Measurements from ENCODE around the gene PLCB4.

The PLCB4 gene

DNA sequence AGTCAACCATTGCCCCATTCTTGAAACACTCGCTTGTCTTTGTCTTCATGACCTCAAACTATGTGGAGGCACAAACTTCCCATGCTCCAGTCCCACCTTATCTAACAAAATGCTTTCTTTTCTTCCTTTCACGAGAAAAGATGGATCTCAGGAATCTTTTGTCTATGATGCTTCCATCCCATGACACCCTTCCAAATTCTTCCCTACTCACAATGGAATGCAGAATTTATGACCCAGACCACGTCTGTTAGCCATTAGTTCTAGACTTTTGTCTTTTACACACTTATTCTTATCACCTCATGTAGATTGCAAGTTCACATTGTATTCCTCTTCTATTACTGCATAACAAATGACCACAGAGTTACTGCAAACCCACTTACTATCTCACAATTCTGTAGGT, 421.3 kb downstream of the PLCB4 start:
- Histone ChIP-seq H3K9ac (ENCODE audit: low read depth, low read length, poor library complexity) (no peak overlapping the region), H3K27ac (replicated peaks; ENCODE audit: low read length) (no peak overlapping the region)
- no peak for DNase-seq (ENCODE audit: low spot score)

DNA sequence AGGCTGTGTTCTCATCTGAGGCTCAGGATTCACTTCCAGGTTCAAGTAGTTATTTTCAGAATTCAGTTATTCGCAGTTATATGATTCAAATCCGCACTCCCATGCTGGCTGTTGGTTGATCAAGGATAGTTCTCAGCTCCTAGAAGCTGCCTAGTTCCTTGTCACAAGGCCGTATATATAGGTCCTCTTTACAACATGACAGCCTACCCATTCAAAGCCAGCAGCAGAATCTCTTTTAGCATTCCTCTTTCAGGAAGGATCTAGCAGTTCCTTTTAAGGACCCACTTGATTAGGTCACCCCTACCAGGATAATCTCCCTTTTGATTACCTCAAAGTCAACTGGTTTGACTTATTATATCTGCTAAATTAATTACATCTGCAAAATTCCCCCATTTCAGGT, 421.7 kb downstream of the PLCB4 start:
- Histone ChIP-seq H3K4me1 (ENCODE audit: control insufficient read depth in 2 of 2, insufficient read depth in 1 of 2, low read depth in 1 of 2, low read length in 2 of 2) (peaks cover 0 to 3% of the 10 kb centered on the region in 2 donors), H4K91ac (ENCODE audit: low read depth, low read length, poor library complexity) (no peak overlapping the region), H3K14ac (ENCODE audit: low read length) (no peak overlapping the region), H3K4me3 (ENCODE audit: low read length in 2 of 2) (no peak overlapping the region), H3K4me2 (ENCODE audit: insufficient read depth, low read length, poor library complexity, severe bottlenecking) (no peak overlapping the region), H3K4ac (ENCODE audit: low read length) (no peak overlapping the region), H3K23ac (ENCODE audit: low read depth, low read length, poor library complexity) (no peak overlapping the region), H3K9ac (ENCODE audit: low read depth, low read length, poor library complexity) (no peak overlapping the region), H3K9me3 (replicated peaks in 1 of 2; ENCODE audit: control insufficient read depth in 2 of 2, insufficient read depth in 1 of 2, low read depth in 1 of 2, low read length in 2 of 2) (no peaks in the 10 kb centered on the region), H2BK5ac (ENCODE audit: low read length) (no peak overlapping the region), H2AFZ (ENCODE audit: low read length) (no peak overlapping the region), H3K27me3 (ENCODE audit: control insufficient read depth in 3 of 3, insufficient read depth in 3 of 3, low read depth in 1 of 3, low read length in 3 of 3) (no peaks in the 10 kb centered on the region), H3K79me1 (ENCODE audit: low read depth, low read length) (no peaks in the 10 kb centered on the region), H4K8ac (ENCODE audit: low read depth, low read length) (no peak overlapping the region), H2AK5ac (ENCODE audit: low read depth, low read length) (no peak overlapping the region), H2BK15ac (ENCODE audit: low read length) (no peak overlapping the region), H3K36me3 (replicated peaks in 1 of 2; ENCODE audit: control insufficient read depth in 2 of 2, insufficient read depth in 2 of 2, low read length in 2 of 2) (no peaks in the 10 kb centered on the region), H2BK120ac (ENCODE audit: low read depth, low read length) (no peak overlapping the region), H3K18ac (ENCODE audit: low read length) (no peak overlapping the region), H2BK12ac (ENCODE audit: low read length) (no peak overlapping the region), H3K27ac (replicated peaks; ENCODE audit: low read length) (no peak overlapping the region)
- DNase-seq (ENCODE audit: low spot score): no peak
- no CpG with 5 or more reads among the region's 3 CpGs for WGBS, 2 donors (ENCODE audit: extremely low coverage in 2 of 2, insufficient read length in 2 of 2, insufficient replicate concordance in 1 of 2)

More for the DNA sequence above, 421.3 kb downstream of the PLCB4 start:
- H2BK5ac ChIP-seq (ENCODE audit: low read length): no peak overlapping the region
- no peak overlapping the region for H3K4me3 ChIP-seq (ENCODE audit: low read length in 2 of 2)
- H3K14ac ChIP-seq (ENCODE audit: low read length): no peak overlapping the region
- H4K91ac ChIP-seq (ENCODE audit: low read depth, low read length, poor library complexity): no peak overlapping the region
- no CpG with 5 or more reads among the region's 3 CpGs for WGBS, 2 donors (ENCODE audit: extremely low coverage in 2 of 2, insufficient read length in 2 of 2, insufficient replicate concordance in 1 of 2)
- no peak overlapping the region for H4K8ac ChIP-seq (ENCODE audit: low read depth, low read length)
- H3K4ac ChIP-seq (ENCODE audit: low read length): no peak overlapping the region
- no peaks in the 10 kb centered on the region for H3K36me3 ChIP-seq (replicated peaks in 1 of 2; ENCODE audit: control insufficient read depth in 2 of 2, insufficient read depth in 2 of 2, low read length in 2 of 2)
- peaks cover 0 to 3% of the 10 kb centered on the region in 2 donors for H3K4me1 ChIP-seq (ENCODE audit: control insufficient read depth in 2 of 2, insufficient read depth in 1 of 2, low read depth in 1 of 2, low read length in 2 of 2)
- no peaks in the 10 kb centered on the region for H3K79me1 ChIP-seq (ENCODE audit: low read depth, low read length)
- no peak overlapping the region for H2AK5ac ChIP-seq (ENCODE audit: low read depth, low read length)
- no peak overlapping the region for H3K18ac ChIP-seq (ENCODE audit: low read length)
- no peak overlapping the region for H3K23ac ChIP-seq (ENCODE audit: low read depth, low read length, poor library complexity)
- no peak overlapping the region for H2BK120ac ChIP-seq (ENCODE audit: low read depth, low read length)
- no peak overlapping the region for H2BK15ac ChIP-seq (ENCODE audit: low read length)
- H2BK12ac ChIP-seq (ENCODE audit: low read length): no peak overlapping the region
- H3K9me3 ChIP-seq (replicated peaks in 1 of 2; ENCODE audit: control insufficient read depth in 2 of 2, insufficient read depth in 1 of 2, low read depth in 1 of 2, low read length in 2 of 2): no peaks in the 10 kb centered on the region
- no peak overlapping the region for H2AFZ ChIP-seq (ENCODE audit: low read length)
- no peak overlapping the region for H3K4me2 ChIP-seq (ENCODE audit: insufficient read depth, low read length, poor library complexity, severe bottlenecking)
- no peaks in the 10 kb centered on the region for H3K27me3 ChIP-seq (ENCODE audit: control insufficient read depth in 3 of 3, insufficient read depth in 3 of 3, low read depth in 1 of 3, low read length in 3 of 3)

DNA sequence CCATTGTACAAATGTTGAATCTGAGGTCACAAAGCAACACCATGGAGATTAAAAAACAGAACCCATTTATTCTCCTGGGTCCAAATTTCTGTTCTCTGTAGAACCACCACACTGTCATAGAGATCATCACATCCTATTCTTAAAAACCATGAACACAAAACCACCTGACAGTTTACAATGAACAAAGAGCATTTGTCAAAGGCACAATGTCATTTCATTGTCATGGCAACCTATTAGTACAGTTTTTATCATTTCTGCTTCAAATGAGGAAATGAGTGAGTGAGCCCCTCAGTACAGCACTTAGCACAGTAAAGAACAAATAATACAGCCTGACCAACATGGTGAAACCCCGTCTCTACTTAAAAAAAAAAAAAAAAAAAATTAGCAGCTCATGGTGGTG, 422.4 kb downstream of the PLCB4 start:
- WGBS, 2 donors (ENCODE audit: extremely low coverage in 2 of 2, insufficient read length in 2 of 2, insufficient replicate concordance in 1 of 2): no CpG with 5 or more reads among the region's 1 CpG
- Histone ChIP-seq H3K79me1 (ENCODE audit: low read depth, low read length) (no peaks in the 10 kb centered on the region), H2BK5ac (ENCODE audit: low read length) (no peak overlapping the region), H3K4me1 (ENCODE audit: control insufficient read depth in 2 of 2, insufficient read depth in 1 of 2, low read depth in 1 of 2, low read length in 2 of 2) (peaks cover 0 to 3% of the 10 kb centered on the region in 2 donors), H3K27ac (replicated peaks; ENCODE audit: low read length) (no peak overlapping the region), H3K4me3 (ENCODE audit: low read length in 2 of 2) (no peak overlapping the region), H3K9me3 (replicated peaks in 1 of 2; ENCODE audit: control insufficient read depth in 2 of 2, insufficient read depth in 1 of 2, low read depth in 1 of 2, low read length in 2 of 2) (no peaks in the 10 kb centered on the region), H3K27me3 (ENCODE audit: control insufficient read depth in 3 of 3, insufficient read depth in 3 of 3, low read depth in 1 of 3, low read length in 3 of 3) (peaks cover 0 to 2% (median 0%) of the 10 kb centered on the region in 3 experiments), H2BK12ac (ENCODE audit: low read length) (no peak overlapping the region), H2BK120ac (ENCODE audit: low read depth, low read length) (no peak overlapping the region), H4K91ac (ENCODE audit: low read depth, low read length, poor library complexity) (no peak overlapping the region), H3K18ac (ENCODE audit: low read length) (no peak overlapping the region), H2BK15ac (ENCODE audit: low read length) (no peak overlapping the region), H3K4ac (ENCODE audit: low read length) (no peak overlapping the region), H3K9ac (ENCODE audit: low read depth, low read length, poor library complexity) (no peak overlapping the region), H3K23ac (ENCODE audit: low read depth, low read length, poor library complexity) (no peak overlapping the region), H2AK5ac (ENCODE audit: low read depth, low read length) (no peak overlapping the region), H3K36me3 (replicated peaks in 1 of 2; ENCODE audit: control insufficient read depth in 2 of 2, insufficient read depth in 2 of 2, low read length in 2 of 2) (no peaks in the 10 kb centered on the region), H4K8ac (ENCODE audit: low read depth, low read length) (no peak overlapping the region), H3K14ac (ENCODE audit: low read length) (no peak overlapping the region), H2AFZ (ENCODE audit: low read length) (no peak overlapping the region), H3K4me2 (ENCODE audit: insufficient read depth, low read length, poor library complexity, severe bottlenecking) (no peak overlapping the region)
- DNase-seq (ENCODE audit: low spot score): no peak

DNA sequence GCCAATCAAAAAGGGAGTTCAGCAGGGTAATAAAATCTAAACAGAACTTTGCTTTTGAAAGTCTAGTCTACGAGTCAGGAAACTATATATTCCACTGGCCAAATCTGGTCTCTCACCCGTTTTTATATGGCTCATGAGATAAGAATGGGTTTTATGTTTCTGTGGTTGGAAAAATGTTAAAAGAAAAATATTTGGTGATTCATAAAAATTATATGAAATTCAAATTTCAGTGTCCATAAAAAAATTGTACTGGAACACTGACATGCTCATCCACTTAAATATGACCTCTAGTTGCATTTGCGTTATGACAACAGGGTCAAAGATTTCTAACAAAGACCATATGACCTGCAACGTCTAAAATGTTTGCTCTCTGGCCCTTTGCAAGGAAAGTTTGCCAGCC, 423.2 kb downstream of the PLCB4 start:
- no peak overlapping the region for H3K14ac ChIP-seq (ENCODE audit: low read length)
- DNase-seq (ENCODE audit: low spot score): no peak
- H3K79me1 ChIP-seq (ENCODE audit: low read depth, low read length): no peaks in the 10 kb centered on the region
- H3K4ac ChIP-seq (ENCODE audit: low read length): no peak overlapping the region
- H3K36me3 ChIP-seq (replicated peaks in 1 of 2; ENCODE audit: control insufficient read depth in 2 of 2, insufficient read depth in 2 of 2, low read length in 2 of 2): no peaks in the 10 kb centered on the region
- H2BK15ac ChIP-seq (ENCODE audit: low read length): no peak overlapping the region
- peaks cover 0 to 3% of the 10 kb centered on the region in 2 donors for H3K4me1 ChIP-seq (ENCODE audit: control insufficient read depth in 2 of 2, insufficient read depth in 1 of 2, low read depth in 1 of 2, low read length in 2 of 2)
- H3K18ac ChIP-seq (ENCODE audit: low read length): no peak overlapping the region
- H3K4me3 ChIP-seq (ENCODE audit: low read length in 2 of 2): no peak overlapping the region
- H3K9ac ChIP-seq (ENCODE audit: low read depth, low read length, poor library complexity): no peak overlapping the region
- WGBS, 2 donors (ENCODE audit: extremely low coverage in 2 of 2, insufficient read length in 2 of 2, insufficient replicate concordance in 1 of 2): no CpG with 5 or more reads among the region's 4 CpGs
- H2AK5ac ChIP-seq (ENCODE audit: low read depth, low read length): no peak overlapping the region
- no peak overlapping the region for H3K23ac ChIP-seq (ENCODE audit: low read depth, low read length, poor library complexity)
- H3K4me2 ChIP-seq (ENCODE audit: insufficient read depth, low read length, poor library complexity, severe bottlenecking): no peak overlapping the region
- H3K27ac ChIP-seq (replicated peaks; ENCODE audit: low read length): no peak overlapping the region
- H4K91ac ChIP-seq (ENCODE audit: low read depth, low read length, poor library complexity): no peak overlapping the region
- H4K8ac ChIP-seq (ENCODE audit: low read depth, low read length): no peak overlapping the region
- H2BK12ac ChIP-seq (ENCODE audit: low read length): no peak overlapping the region
- H3K9me3 ChIP-seq (replicated peaks in 1 of 2; ENCODE audit: control insufficient read depth in 2 of 2, insufficient read depth in 1 of 2, low read depth in 1 of 2, low read length in 2 of 2): no peaks in the 10 kb centered on the region
- no peak overlapping the region for H2AFZ ChIP-seq (ENCODE audit: low read length)
- no peak overlapping the region for H2BK120ac ChIP-seq (ENCODE audit: low read depth, low read length)
- H3K27me3 ChIP-seq (ENCODE audit: control insufficient read depth in 3 of 3, insufficient read depth in 3 of 3, low read depth in 1 of 3, low read length in 3 of 3): peaks cover 0 to 2% (median 0%) of the 10 kb centered on the region in 3 experiments
- no peak overlapping the region for H2BK5ac ChIP-seq (ENCODE audit: low read length)
